GM12878 (cell line): Measurements from ENCODE around the gene AGR3.

Experiments
- BHLHE40 ChIP-seq, 2 experiments: fragments of 450-650 bp in 1 of 2; IDR thresholded peaks; 2 replicates each; pipeline ENCODE4 v1.6.1; 2011 to 2017; ENCODE audit warnings: low read depth in 2 of 2, borderline replicate concordance in 1 of 2, improper control_type of control experiment in 1 of 2, low read length in 1 of 2, mild to moderate bottlenecking in 1 of 2
- CEBPB ChIP-seq, 2 experiments: fragments of 150-350 bp in 1 of 2; IDR thresholded peaks; 2 replicates each; pipeline ENCODE4 v1.6.1; 2012 to 2014; ENCODE audit warnings: low read depth in 2 of 2, low read length in 2 of 2, borderline replicate concordance in 1 of 2, inconsistent platforms in 1 of 2
- CTCF ChIP-seq, 3 experiments: IDR thresholded peaks in 2 of 3; conservative IDR thresholded peaks in 1 of 3; 2 replicates each; pipeline ENCODE4 v1.5.1; 2011; ENCODE audit warnings: low read depth in 3 of 3, low read length in 3 of 3, mild to moderate bottlenecking in 3 of 3, control low read depth in 2 of 3, moderate library complexity in 2 of 3, inconsistent platforms in 1 of 3, mixed read lengths in 1 of 3; ENCODE audit not compliant: control insufficient read depth in 2 of 3, insufficient read depth in 1 of 3; ENCODE audit errors: extremely low read depth in 1 of 3
- EZH2 ChIP-seq: IDR thresholded peaks from 2 replicates; pipeline ENCODE4 v1.6.1; 2012; ENCODE audit warnings: low read depth, mild to moderate bottlenecking, control low read depth, inconsistent platforms, low read length, borderline replicate concordance; ENCODE audit not compliant: control insufficient read depth
- IRF3 ChIP-seq: fragments of 450-650 bp; IDR thresholded peaks from 2 replicates; pipeline ENCODE4 v1.6.1; 2014; ENCODE audit warnings: mild to moderate bottlenecking
- JUND ChIP-seq: IDR thresholded peaks from 2 replicates; pipeline ENCODE4 v1.6.1; 2012; ENCODE audit warnings: low read depth, mild to moderate bottlenecking, low read length, improper control_type of control experiment, moderate library complexity
- MAX ChIP-seq: IDR thresholded peaks from 2 replicates; pipeline ENCODE4 v1.6.1; 2012; ENCODE audit warnings: low read depth, low read length, improper control_type of control experiment
- NR2C1 ChIP-seq: fragments of 450-650 bp; IDR thresholded peaks from 2 replicates; pipeline ENCODE4 v1.6.1; 2017; ENCODE audit warnings: antibody characterized with exemption, mild to moderate bottlenecking, moderate library complexity
- NR2F1 ChIP-seq: fragments of 450-650 bp; conservative IDR thresholded peaks from 2 replicates; pipeline ENCODE4 v1.6.1; 2017; ENCODE audit warnings: mild to moderate bottlenecking

GRCh38 chr7:16811551-16811950 lies 70.2 kb downstream of the AGR3 start:
- no peak for TF ChIP-seq JUND
- TF ChIP-seq NR2C1: no peak
- no peak for TF ChIP-seq EZH2
- TF ChIP-seq CEBPB (IDR thresholded peaks at IDR 0.05; ENCODE audit: borderline replicate concordance in 1 of 2, low read depth in 2 of 2, low read length in 2 of 2): no peak
- TF ChIP-seq MAX: no peak
- no peak for TF ChIP-seq CTCF (IDR thresholded peaks at IDR 0.05 in 2 of 3, conservative IDR thresholded peaks at IDR 0.05 in 1 of 3; ENCODE audit: control insufficient read depth in 2 of 3, extremely low read depth in 1 of 3, insufficient read depth in 1 of 3, low read depth in 3 of 3, low read length in 3 of 3)
- no peak for TF ChIP-seq IRF3
- no peak for TF ChIP-seq BHLHE40 (IDR thresholded peaks at IDR 0.05; ENCODE audit: borderline replicate concordance in 1 of 2, low read depth in 2 of 2, low read length in 1 of 2)
- TF ChIP-seq NR2F1: no peak
